ENCODE data around the gene ENO4. TPM values are rescaled to one million over a fixed set of nuclear protein-coding genes. Genes with fewer than 3 reads are reported as not detected.

ENO4 gene
- total RNA-seq, 4 donors from 2014 or later: 0.17 to 1.1 (median 0.29) TPM; not detected in 1

DNA sequence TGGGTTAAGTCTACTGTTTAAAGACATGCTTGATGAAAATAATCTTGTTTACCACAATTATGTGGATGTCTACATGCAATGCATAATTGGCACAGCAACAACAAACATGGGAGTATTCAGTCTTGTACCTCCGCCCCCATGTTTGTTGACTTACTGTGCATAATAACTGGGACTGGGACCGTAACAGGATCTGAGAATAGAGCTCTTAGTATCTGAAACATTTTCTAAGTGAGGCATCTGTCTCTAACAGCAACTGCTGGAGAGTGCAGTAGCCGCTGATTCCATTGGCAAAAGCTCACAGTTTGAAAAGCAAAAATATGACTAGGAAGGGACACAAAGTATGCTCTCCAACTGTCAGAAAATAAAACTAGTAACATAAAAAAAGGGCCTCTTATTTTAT lies 61.6 kb downstream of the ENO4 start:
- no peak overlapping the region for H3K27ac ChIP-seq (replicated peaks in 1 of 4)
- no peaks in the 10 kb centered on the region for H3K4me1 ChIP-seq
- DNase-seq (ENCODE audit: extremely low spot score): no peak
- no peak overlapping the region for H3K4me3 ChIP-seq
- H3K27me3 ChIP-seq: no peaks in the 10 kb centered on the region
- H3K36me3 ChIP-seq: peaks cover 0 to 5% (median 0%) of the 10 kb centered on the region in 4 donors
- no peak for TF ChIP-seq POLR2A (IDR thresholded peaks at IDR 0.05; ENCODE audit: low read depth)
- TF ChIP-seq, protein P1, sequence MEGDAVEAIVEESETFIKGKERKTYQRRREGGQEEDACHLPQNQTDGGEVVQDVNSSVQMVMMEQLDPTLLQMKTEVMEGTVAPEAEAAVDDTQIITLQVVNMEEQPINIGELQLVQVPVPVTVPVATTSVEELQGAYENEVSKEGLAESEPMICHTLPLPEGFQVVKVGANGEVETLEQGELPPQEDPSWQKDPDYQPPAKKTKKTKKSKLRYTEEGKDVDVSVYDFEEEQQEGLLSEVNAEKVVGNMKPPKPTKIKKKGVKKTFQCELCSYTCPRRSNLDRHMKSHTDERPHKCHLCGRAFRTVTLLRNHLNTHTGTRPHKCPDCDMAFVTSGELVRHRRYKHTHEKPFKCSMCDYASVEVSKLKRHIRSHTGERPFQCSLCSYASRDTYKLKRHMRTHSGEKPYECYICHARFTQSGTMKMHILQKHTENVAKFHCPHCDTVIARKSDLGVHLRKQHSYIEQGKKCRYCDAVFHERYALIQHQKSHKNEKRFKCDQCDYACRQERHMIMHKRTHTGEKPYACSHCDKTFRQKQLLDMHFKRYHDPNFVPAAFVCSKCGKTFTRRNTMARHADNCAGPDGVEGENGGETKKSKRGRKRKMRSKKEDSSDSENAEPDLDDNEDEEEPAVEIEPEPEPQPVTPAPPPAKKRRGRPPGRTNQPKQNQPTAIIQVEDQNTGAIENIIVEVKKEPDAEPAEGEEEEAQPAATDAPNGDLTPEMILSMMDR (IDR thresholded peaks at IDR 0.05): no peak
- no peak for TF ChIP-seq POLR2AphosphoS5 (IDR thresholded peaks at IDR 0.05)
- no peak for TF ChIP-seq EP300 (IDR thresholded peaks at IDR 0.05)
- H3K9me3 ChIP-seq: no peaks in the 10 kb centered on the region
- intact Hi-C loops (cut with DNase I): no loop called here
- 90% methylated on average over 3 of the region's 3 CpGs for WGBS

DNA sequence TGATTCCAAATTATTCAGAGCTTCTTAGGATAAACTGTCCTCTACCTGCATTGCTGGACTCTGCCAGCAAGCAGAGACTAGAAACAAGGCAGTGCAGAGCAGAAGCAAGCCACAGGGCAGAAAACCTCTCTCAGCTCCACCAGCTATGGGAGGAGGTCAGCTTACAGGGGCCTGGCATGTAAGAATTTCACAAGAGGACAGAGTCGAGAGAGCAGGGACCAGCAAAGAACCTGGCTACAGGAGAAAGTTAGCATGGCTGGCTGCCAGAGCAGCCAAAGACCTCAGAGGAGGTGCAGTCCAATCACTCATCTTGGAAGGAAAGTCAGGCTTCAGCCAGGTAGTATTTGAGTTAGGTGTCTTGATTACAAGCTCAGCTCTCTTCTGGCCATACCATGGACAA lies 62.9 kb downstream of the ENO4 start:
- no peak for DNase-seq (ENCODE audit: extremely low spot score)

DNA sequence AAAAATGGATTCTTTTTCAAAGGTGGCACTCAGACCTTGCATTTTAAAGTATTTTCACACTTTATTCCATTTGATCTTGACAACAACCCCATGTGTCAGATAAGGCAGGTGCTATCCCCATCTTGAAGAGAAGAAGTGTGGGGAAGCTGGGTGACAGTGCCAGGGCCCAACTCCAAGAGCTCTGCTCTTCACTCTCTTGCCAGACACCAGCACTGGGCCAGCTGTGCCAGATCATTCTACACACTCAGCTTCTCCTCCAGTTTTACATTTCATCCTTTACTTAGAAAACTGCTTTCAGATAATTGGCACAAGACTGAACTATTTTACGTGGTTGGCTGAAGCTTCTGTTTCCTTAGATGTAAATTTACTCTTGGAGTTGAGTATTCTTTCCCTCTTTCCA lies 64.4 kb downstream of the ENO4 start:
- intact Hi-C loops (cut with DNase I): no loop called here
- no peaks in the 10 kb centered on the region for H3K9me3 ChIP-seq

More for the DNA sequence above, 62.9 kb downstream of the ENO4 start:
- TF ChIP-seq, protein P1 (IDR thresholded peaks at IDR 0.05): no peak
- TF ChIP-seq EP300 (IDR thresholded peaks at IDR 0.05) (no peak), POLR2A (IDR thresholded peaks at IDR 0.05; ENCODE audit: low read depth) (no peak), POLR2AphosphoS5 (IDR thresholded peaks at IDR 0.05) (no peak)
- Histone ChIP-seq H3K4me1 (no peaks in the 10 kb centered on the region), H3K4me3 (no peak overlapping the region), H3K27me3 (no peaks in the 10 kb centered on the region), H3K9me3 (no peaks in the 10 kb centered on the region), H3K27ac (replicated peaks in 1 of 4) (no peak overlapping the region), H3K36me3 (no peaks in the 10 kb centered on the region)
- 67% methylated on average over 1 of the region's 1 CpG for WGBS
- intact Hi-C loops (cut with DNase I): no loop called here

DNA sequence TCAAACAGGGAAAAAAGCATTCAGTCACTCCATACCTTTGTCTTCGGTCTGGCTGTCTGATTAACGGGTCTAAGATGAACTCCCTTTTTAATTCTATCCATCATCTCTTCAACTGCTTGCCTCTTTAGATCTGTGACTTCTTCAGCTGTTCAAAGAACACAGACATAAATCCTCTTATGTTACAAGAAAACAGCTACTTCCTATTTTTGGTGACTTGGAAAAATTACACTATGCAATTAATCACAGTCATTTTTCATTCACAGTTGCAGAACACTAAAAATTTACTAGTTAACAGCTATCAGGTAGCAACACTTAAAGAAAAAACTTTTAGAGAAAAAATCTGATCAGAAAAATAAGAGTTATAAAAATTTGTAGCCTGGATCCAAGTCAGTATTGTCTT lies 66.0 kb downstream of the ENO4 start:
- Histone ChIP-seq H3K27ac (replicated peaks in 1 of 4) (no peak overlapping the region), H3K27me3 (no peaks in the 10 kb centered on the region), H3K36me3 (peaks cover 0 to 5% (median 0%) of the 10 kb centered on the region in 4 donors), H3K9me3 (no peaks in the 10 kb centered on the region), H3K4me1 (no peaks in the 10 kb centered on the region), H3K4me3 (no peak overlapping the region)
- DNase-seq (ENCODE audit: extremely low spot score): no peak
- intact Hi-C loops (cut with DNase I): no loop called here
- TF ChIP-seq, protein P1 (IDR thresholded peaks at IDR 0.05): no peak
- TF ChIP-seq POLR2A (IDR thresholded peaks at IDR 0.05; ENCODE audit: low read depth) (no peak), EP300 (IDR thresholded peaks at IDR 0.05) (no peak), POLR2AphosphoS5 (IDR thresholded peaks at IDR 0.05) (no peak)
- 76% methylated on average over 2 of the region's 2 CpGs for WGBS

More for the DNA sequence above, 64.4 kb downstream of the ENO4 start:
- no peaks in the 10 kb centered on the region for H3K27me3 ChIP-seq
- no peaks in the 10 kb centered on the region for H3K36me3 ChIP-seq
- H3K4me1 ChIP-seq: no peaks in the 10 kb centered on the region
- TF ChIP-seq POLR2AphosphoS5 (IDR thresholded peaks at IDR 0.05) (no peak), EP300 (IDR thresholded peaks at IDR 0.05) (no peak), POLR2A (IDR thresholded peaks at IDR 0.05; ENCODE audit: low read depth) (no peak)
- TF ChIP-seq, protein P1 (IDR thresholded peaks at IDR 0.05): no peak
- H3K4me3 ChIP-seq: no peak overlapping the region
- H3K27ac ChIP-seq (replicated peaks in 1 of 4): no peak overlapping the region
- 57% methylated on average over 1 of the region's 1 CpG for WGBS
- no peak for DNase-seq (ENCODE audit: extremely low spot score)

DNA sequence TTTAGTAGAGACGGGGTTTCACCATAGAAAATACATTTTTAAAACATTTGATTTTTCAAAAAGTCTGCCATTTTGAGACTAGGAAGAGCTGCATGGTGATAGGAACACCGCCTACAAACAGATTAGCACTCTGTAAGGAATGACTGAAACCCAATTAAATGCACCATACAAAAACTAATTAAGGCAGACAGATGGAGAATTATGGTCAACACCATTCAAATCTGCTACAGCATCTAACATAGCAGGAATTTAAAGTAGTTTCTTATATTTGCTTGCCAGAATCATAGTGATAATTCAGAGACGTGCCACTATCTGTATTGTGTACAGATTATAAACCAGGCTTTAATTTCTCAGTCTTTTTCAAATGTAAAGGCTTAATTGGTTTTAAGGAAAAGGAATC lies 68.2 kb downstream of the ENO4 start:
- intact Hi-C loops (cut with DNase I): no loop called here
- Histone ChIP-seq H3K4me3 (no peak overlapping the region), H3K27me3 (no peaks in the 10 kb centered on the region), H3K9me3 (no peaks in the 10 kb centered on the region), H3K4me1 (no peaks in the 10 kb centered on the region), H3K27ac (replicated peaks in 1 of 4) (no peak overlapping the region), H3K36me3 (peaks cover 0 to 16% (median 0%) of the 10 kb centered on the region in 4 donors)
- WGBS: 94% methylated on average over 3 of the region's 3 CpGs
- TF ChIP-seq, protein P1 (IDR thresholded peaks at IDR 0.05): no peak
- TF ChIP-seq POLR2A (IDR thresholded peaks at IDR 0.05; ENCODE audit: low read depth) (no peak), POLR2AphosphoS5 (IDR thresholded peaks at IDR 0.05) (no peak), EP300 (IDR thresholded peaks at IDR 0.05) (no peak)
- no peak for DNase-seq (ENCODE audit: extremely low spot score)
